Psoas muscle (tissue), 8 donors: Measurements from ENCODE around the gene NT5DC4. TPM values are rescaled to one million over a fixed set of nuclear protein-coding genes. Genes with fewer than 3 reads are reported as not detected.

ENCODE experiments used
- ATAC-seq, 4 donors: fragments of 200-7000 bp; cut with Tn5 transposase; one replicate each; pipeline ENCODE4 v1.9.1; 2020; ENCODE audit warnings: moderate library complexity in 3 of 4, mild to moderate bottlenecking in 2 of 4
- DNase-seq, 2 donors: peaks; one replicate each; pipeline ENCODE4 v3.0.0-alpha.2; 2020
- H3K27ac ChIP-seq: fragments of 200-600 bp; one replicate; pipeline ENCODE4 v1.8.0; 2022
- H3K27me3 ChIP-seq, 3 donors: fragments of 200-600 bp in 1 of 3; one replicate each; pipeline versions ENCODE4 v1.6.1 to v1.8.0; 2013 to 2022; ENCODE audit warnings: low read length in 2 of 3, mild to moderate bottlenecking in 2 of 3, moderate library complexity in 1 of 3; ENCODE audit not compliant: insufficient read depth in 3 of 3
- H3K36me3 ChIP-seq, 2 donors: fragments of 200-600 bp in 1 of 2; one replicate each; pipeline versions ENCODE4 v1.6.1 to v1.8.0; 2013 to 2022; ENCODE audit warnings: low read depth in 1 of 2, mild to moderate bottlenecking in 1 of 2, moderate library complexity in 1 of 2; ENCODE audit not compliant: insufficient read depth in 1 of 2
- H3K4me1 ChIP-seq: fragments of 200-600 bp; one replicate; pipeline ENCODE4 v1.8.0; 2022
- H3K4me3 ChIP-seq: fragments of 200-600 bp; one replicate; pipeline ENCODE4 v1.8.0; 2022; ENCODE audit warnings: mild to moderate bottlenecking
- H3K9me3 ChIP-seq: fragments of 200-600 bp; one replicate; pipeline ENCODE4 v1.8.0; 2022
- CTCF ChIP-seq: fragments of 200-600 bp; IDR thresholded peaks from one replicate; pipeline ENCODE4 v1.8.0; 2022; ENCODE audit warnings: antibody characterized with exemption
- WGBS, 3 donors: extraction: QIAGEN DNeasy Blood & Tissue Kit; methylation state at CpG; one replicate each; pipeline versions ENCODE4 v1.1.6 to v1.1.7; 2013; 5-methylcytosine and 5-hydroxymethylcytosine counted together
- intact Hi-C, 2 donors: fragments of 100-400 bp; cut with DNase I; formaldehyde crosslinking; loops; one replicate each; pipeline versions ENCODE4 v1.11.0 to v1.14.2; 2022
- polyA plus RNA-seq, 3 donors: library from polyadenylated mRNA; stranded (reverse); fragments of 200-250 nt; gene quantifications; one replicate each; pipeline ENCODE4 v1.2.3, GENCODE V29; 2013
- total RNA-seq, 4 donors: library from RNA; stranded (reverse); fragmentation: NEBNext Ultra II Directional in 2 of 4; extraction: Animal tissue kit (Norgen Biotek cat#: 25700) in 2 of 4; gene quantifications; one replicate each; pipeline versions ENCODE4 v1.2.1 to v1.2.4, GENCODE V29; 2021 to 2023
- donor health status: healthy with polysubstance abuse.
- donor health status: DM: no; HTN: no; CAD: no; lungs with moderate emphysema.
- donor health status: Bipolar disorder and iron deficiency.
- donor health status: healthy.
- donor health status: DM: yes; HTN: yes; CAD: no.
- donor health status: DM: no; HTN: no; CAD: no.
- donor health status: DM: no; HTN: no; CAD: no.
- donor health status: DM: yes; HTN: yes; CAD: no.

The NT5DC4 gene
- total and polyA plus RNA-seq, 7 donors = not detected

- WGBS, 3 donors = 94 to 97% (median 97%) methylated on average over 3 of the region's 3 CpGs
- intact Hi-C loops = no loop called here
Observed at GRCh38 chr2:112774536-112775285, 53.9 kb downstream of the NT5DC4 start.

DNA sequence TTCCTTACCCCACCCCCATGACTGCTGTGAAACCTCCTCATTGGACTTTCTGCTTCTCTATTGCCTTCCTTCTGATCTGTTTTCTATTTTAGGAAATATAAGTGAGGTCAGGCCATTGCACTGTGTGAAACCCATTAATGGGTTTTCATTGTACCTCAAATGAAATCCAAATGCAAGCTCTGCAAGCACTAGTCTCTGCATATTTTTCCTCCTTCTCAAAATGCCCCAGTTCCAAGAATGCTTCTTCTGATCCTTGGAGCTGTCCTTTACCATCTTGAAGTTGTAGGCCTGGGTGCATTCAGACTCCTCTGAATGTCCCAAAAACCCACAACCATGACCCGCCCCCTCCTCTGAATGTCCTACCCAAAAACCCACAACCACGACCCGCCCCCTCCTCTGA lies 55.3 kb downstream of the NT5DC4 start:
- H3K4me1 ChIP-seq = no peaks in the 10 kb centered on the region
- H3K27ac ChIP-seq = no peak overlapping the region
- no peaks in the 10 kb centered on the region for H3K9me3 ChIP-seq
- H3K27me3 ChIP-seq = no peaks in the 10 kb centered on the region
- ATAC-seq (no peak), DNase-seq (no peak)
- H3K4me3 ChIP-seq = no peak overlapping the region
- H3K36me3 ChIP-seq = no peaks in the 10 kb centered on the region
- TF ChIP-seq CTCF = no peak
- intact Hi-C loops = no loop called here
- 80 to 98% (median 85%) methylated on average over 1 to 3 of the region's 3 CpGs for WGBS, 3 donors

More at GRCh38 chr2:112774536-112775285, 53.9 kb downstream of the NT5DC4 start:
- no peaks in the 10 kb centered on the region for H3K9me3 ChIP-seq
- ATAC-seq (no peak), DNase-seq (no peak)
- H3K4me1 ChIP-seq = no peaks in the 10 kb centered on the region
- H3K36me3 ChIP-seq = no peaks in the 10 kb centered on the region
- TF ChIP-seq CTCF = no peak
- H3K4me3 ChIP-seq = no peak overlapping the region
- no peaks in the 10 kb centered on the region for H3K27me3 ChIP-seq
- no peak overlapping the region for H3K27ac ChIP-seq

- H3K27me3 ChIP-seq = no peaks in the 10 kb centered on the region
- no peak for TF ChIP-seq CTCF
- no peaks in the 10 kb centered on the region for H3K4me1 ChIP-seq
- intact Hi-C loops = no loop called here
- H3K36me3 ChIP-seq = no peaks in the 10 kb centered on the region
- no peaks in the 10 kb centered on the region for H3K9me3 ChIP-seq
- no peak overlapping the region for H3K27ac ChIP-seq
- H3K4me3 ChIP-seq = no peak overlapping the region
- ATAC-seq (no peak), DNase-seq (no peak)
Observed at GRCh38 chr2:112777036-112777435, 56.2 kb downstream of the NT5DC4 start.

- no peaks in the 10 kb centered on the region for H3K4me1 ChIP-seq
- ATAC-seq (no peak), DNase-seq (no peak)
- intact Hi-C loops = no loop called here
- H3K4me3 ChIP-seq = no peak overlapping the region
- no peaks in the 10 kb centered on the region for H3K36me3 ChIP-seq
- H3K27ac ChIP-seq = no peak overlapping the region
- H3K27me3 ChIP-seq = no peaks in the 10 kb centered on the region
- TF ChIP-seq CTCF = no peak
- no peaks in the 10 kb centered on the region for H3K9me3 ChIP-seq
- 86 to 98% (median 87%) methylated on average over 1 of the region's 1 CpG for WGBS, 3 donors
Observed at GRCh38 chr2:112779598-112779997, 58.8 kb downstream of the NT5DC4 start.
